ENCODE data around the gene PBX1.

PBX1 gene

GRCh38 chr1:164843743-164844500, 284.9 kb downstream of the PBX1 start:
- no peak for DNase-seq

- DNase-seq, result no peak
Observed at GRCh38 chr1:164846731-164847691, 288.0 kb downstream of the PBX1 start.

GRCh38 chr1:164853146-164853545, 294.2 kb downstream of the PBX1 start:
- no peak for DNase-seq

GRCh38 chr1:164855716-164856329, 296.8 kb downstream of the PBX1 start:
- no peak for DNase-seq

GRCh38 chr1:164856381-164856780, 297.4 kb downstream of the PBX1 start:
- DNase-seq, result no peak

- DNase-seq, result no peak
Observed at GRCh38 chr1:164857439-164857838, 298.5 kb downstream of the PBX1 start.

GRCh38 chr1:164858096-164858632, 299.2 kb downstream of the PBX1 start:
- DNase-seq, result no peak

- no peak for DNase-seq
Observed at GRCh38 chr1:164861632-164862031, 302.6 kb downstream of the PBX1 start.

- DNase-seq, result no peak
Observed at GRCh38 chr1:164863056-164863455, 304.1 kb downstream of the PBX1 start.

GRCh38 chr1:164864161-164864560, 305.2 kb downstream of the PBX1 start:
- no peak for DNase-seq

- DNase-seq, result no peak
Observed at GRCh38 chr1:164865385-164865784, 306.4 kb downstream of the PBX1 start.

- DNase-seq, result no peak
Observed at GRCh38 chr1:164867590-164867989, 308.6 kb downstream of the PBX1 start.

GRCh38 chr1:164868990-164869389, 310.0 kb downstream of the PBX1 start:
- no peak for DNase-seq

- DNase-seq, result no peak
Observed at GRCh38 chr1:164875518-164875917, 316.5 kb downstream of the PBX1 start.

GRCh38 chr1:164876398-164877116, 317.6 kb downstream of the PBX1 start:
- no peak for DNase-seq

GRCh38 chr1:164880199-164880598, 321.2 kb downstream of the PBX1 start:
- DNase-seq, result no peak

- DNase-seq, result no peak
Observed at GRCh38 chr1:164880644-164881043, 321.7 kb downstream of the PBX1 start.

GRCh38 chr1:164885311-164885710, 326.3 kb downstream of the PBX1 start:
- DNase-seq, result no peak

- DNase-seq, result no peak
Observed at GRCh38 chr1:164886101-164886500, 327.1 kb downstream of the PBX1 start.

GRCh38 chr1:164891615-164892014, 332.6 kb downstream of the PBX1 start:
- DNase-seq, result no peak

- no peak for DNase-seq
Observed at GRCh38 chr1:164895026-164895912, 336.3 kb downstream of the PBX1 start.
